Astrocyte (in vitro differentiated cells and primary cell): Measurements from ENCODE around the gene HMG20A. TPM values are rescaled to one million over a fixed set of nuclear protein-coding genes. Genes with fewer than 3 reads are reported as not detected.
"Not testable (repeated sequence)": the region's sequence is repeated elsewhere in the genome, so short reads cannot be mapped to it uniquely, and the experiment has no call there.

Experiments
- DNase-seq: peaks from one replicate; pipeline ENCODE4 v3.0.0-alpha.2; 2010; ENCODE audit warnings: low read depth
- FAIRE-seq: peaks from 2 replicates; lab custom pipeline; 2011; peaks lifted over from hg19 to GRCh38; lab: Jason Lieb, UNC
- H2AFZ ChIP-seq: 2 replicates; pipeline ENCODE4 v1.6.0; 2012; ENCODE audit warnings: low read depth, low read length, inconsistent platforms
- H3K27ac ChIP-seq: 2 replicates; pipeline ENCODE4 v1.5.1; 2011; ENCODE audit warnings: low read depth, low read length, inconsistent platforms
- H3K27me3 ChIP-seq: 2 replicates; pipeline ENCODE4 v1.6.0; 2011; ENCODE audit warnings: low read length, inconsistent platforms; ENCODE audit not compliant: insufficient read depth
- H3K36me3 ChIP-seq: 2 replicates; pipeline ENCODE4 v1.5.1; 2011; ENCODE audit warnings: low read length, inconsistent platforms; ENCODE audit not compliant: insufficient read depth
- H3K4me1 ChIP-seq: 2 replicates; pipeline ENCODE4 v1.5.1; 2011; ENCODE audit warnings: low read length, inconsistent platforms; ENCODE audit not compliant: insufficient read depth
- H3K4me2 ChIP-seq: 2 replicates; pipeline ENCODE4 v1.6.0; 2012; ENCODE audit warnings: low read length, inconsistent platforms
- H3K4me3 ChIP-seq: 2 replicates; pipeline ENCODE4 v1.5.1; 2011; ENCODE audit warnings: low read depth, mild to moderate bottlenecking, low read length, inconsistent platforms; ENCODE audit not compliant: insufficient read depth
- H3K79me2 ChIP-seq: 2 replicates; pipeline ENCODE4 v1.6.0; 2012; ENCODE audit warnings: mild to moderate bottlenecking, low read length, inconsistent platforms; ENCODE audit not compliant: insufficient read depth
- H3K9ac ChIP-seq: 2 replicates; pipeline ENCODE4 v1.6.0; 2012; ENCODE audit warnings: mild to moderate bottlenecking, low read length, inconsistent platforms
- H3K9me3 ChIP-seq: 2 replicates; pipeline ENCODE4 v1.5.1; 2012; ENCODE audit warnings: low read depth, mild to moderate bottlenecking, low read length, inconsistent platforms; ENCODE audit not compliant: insufficient read depth
- H4K20me1 ChIP-seq: 2 replicates; pipeline ENCODE4 v1.6.0; 2012; ENCODE audit warnings: low read length, inconsistent platforms; ENCODE audit not compliant: insufficient read depth
- H3K27ac Mint-ChIP-seq: one replicate; pipeline ENCODE4 v1.8.0; 2021; ENCODE audit warnings: mild to moderate bottlenecking, mixed read lengths; ENCODE audit not compliant: unreplicated experiment
- H3K27me3 Mint-ChIP-seq: one replicate; pipeline ENCODE4 v1.8.0; 2021; ENCODE audit warnings: low read depth, mixed read lengths; ENCODE audit not compliant: unreplicated experiment
- H3K36me3 Mint-ChIP-seq: one replicate; pipeline ENCODE4 v1.8.0; 2021; ENCODE audit warnings: low read depth, mixed read lengths; ENCODE audit not compliant: unreplicated experiment
- H3K4me1 Mint-ChIP-seq: one replicate; pipeline ENCODE4 v1.8.0; 2021; ENCODE audit warnings: low read depth, mixed read lengths; ENCODE audit not compliant: unreplicated experiment
- H3K4me3 Mint-ChIP-seq: one replicate; pipeline ENCODE4 v1.8.0; 2021; ENCODE audit warnings: mild to moderate bottlenecking, moderate library complexity, mixed read lengths; ENCODE audit not compliant: unreplicated experiment
- H3K9me3 Mint-ChIP-seq: one replicate; pipeline ENCODE4 v1.8.0; 2021; ENCODE audit warnings: mild to moderate bottlenecking, mixed read lengths; ENCODE audit not compliant: unreplicated experiment
- EZH2 ChIP-seq: IDR thresholded peaks from 2 replicates; pipeline ENCODE4 v1.6.1; 2012; ENCODE audit warnings: mild to moderate bottlenecking, low read length, inconsistent platforms; ENCODE audit not compliant: insufficient read depth
- total RNA-seq: library from RNA; stranded (reverse); gene quantifications from 2 replicates; pipeline ENCODE4 v1.2.1, GENCODE V29; 2021
- TF ChIP-seq, protein P1 (sequence below): IDR thresholded peaks from 2 replicates; pipeline ENCODE4 v1.5.1; 2011; ENCODE audit warnings: low read depth, mild to moderate bottlenecking, inconsistent platforms, low read length, moderate library complexity; ENCODE audit not compliant: insufficient read depth

Gene HMG20A
- total RNA-seq, 1 donor from 2014 or later = 47.4 TPM

DNA sequence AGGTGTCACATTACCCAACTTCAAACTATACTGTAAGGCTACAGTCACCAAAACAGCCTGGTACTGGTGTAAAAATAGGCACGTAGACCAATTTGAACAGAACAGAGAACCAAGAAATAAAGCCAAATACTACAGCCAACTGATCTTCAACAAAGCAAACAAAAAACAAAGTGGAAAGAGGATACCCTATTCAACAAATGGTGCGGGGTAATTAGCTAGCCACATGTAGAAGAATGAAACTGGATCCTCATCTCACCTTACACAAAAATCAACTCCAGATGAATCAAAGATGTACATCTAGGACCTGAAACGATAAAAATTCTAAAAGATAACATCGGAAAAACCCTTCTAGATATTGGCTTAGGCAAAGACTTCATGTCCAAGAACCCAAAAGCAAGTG, 13.8 kb upstream of the HMG20A start:
- Histone ChIP-seq H3K9ac (no peak overlapping the region), H3K79me2 (peaks cover 93% of the 10 kb centered on the region), H3K9me3 (no peaks in the 10 kb centered on the region), H3K4me3 (no peak overlapping the region), H3K27ac (no peak overlapping the region), H3K27me3 (no peaks in the 10 kb centered on the region), H3K4me1 (peaks cover 8% of the 10 kb centered on the region), H2AFZ (no peak overlapping the region), H3K36me3 (no peaks in the 10 kb centered on the region), H3K4me2 (no peak overlapping the region), H4K20me1 (peaks cover 80% of the 10 kb centered on the region)
- H3K36me3 Mint-ChIP-seq = peaks cover 6% of the 10 kb centered on the region
- peaks cover 4% of the 10 kb centered on the region for H3K9me3 Mint-ChIP-seq
- no peak overlapping the region for H3K27ac Mint-ChIP-seq
- H3K4me3 Mint-ChIP-seq = no peak overlapping the region
- FAIRE-seq (no peak), DNase-seq (no peak)
- H3K4me1 Mint-ChIP-seq = peaks cover 15% of the 10 kb centered on the region
- no peaks in the 10 kb centered on the region for H3K27me3 Mint-ChIP-seq
- no peak for TF ChIP-seq EZH2
- TF ChIP-seq, protein P1, sequence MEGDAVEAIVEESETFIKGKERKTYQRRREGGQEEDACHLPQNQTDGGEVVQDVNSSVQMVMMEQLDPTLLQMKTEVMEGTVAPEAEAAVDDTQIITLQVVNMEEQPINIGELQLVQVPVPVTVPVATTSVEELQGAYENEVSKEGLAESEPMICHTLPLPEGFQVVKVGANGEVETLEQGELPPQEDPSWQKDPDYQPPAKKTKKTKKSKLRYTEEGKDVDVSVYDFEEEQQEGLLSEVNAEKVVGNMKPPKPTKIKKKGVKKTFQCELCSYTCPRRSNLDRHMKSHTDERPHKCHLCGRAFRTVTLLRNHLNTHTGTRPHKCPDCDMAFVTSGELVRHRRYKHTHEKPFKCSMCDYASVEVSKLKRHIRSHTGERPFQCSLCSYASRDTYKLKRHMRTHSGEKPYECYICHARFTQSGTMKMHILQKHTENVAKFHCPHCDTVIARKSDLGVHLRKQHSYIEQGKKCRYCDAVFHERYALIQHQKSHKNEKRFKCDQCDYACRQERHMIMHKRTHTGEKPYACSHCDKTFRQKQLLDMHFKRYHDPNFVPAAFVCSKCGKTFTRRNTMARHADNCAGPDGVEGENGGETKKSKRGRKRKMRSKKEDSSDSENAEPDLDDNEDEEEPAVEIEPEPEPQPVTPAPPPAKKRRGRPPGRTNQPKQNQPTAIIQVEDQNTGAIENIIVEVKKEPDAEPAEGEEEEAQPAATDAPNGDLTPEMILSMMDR = no peak

DNA sequence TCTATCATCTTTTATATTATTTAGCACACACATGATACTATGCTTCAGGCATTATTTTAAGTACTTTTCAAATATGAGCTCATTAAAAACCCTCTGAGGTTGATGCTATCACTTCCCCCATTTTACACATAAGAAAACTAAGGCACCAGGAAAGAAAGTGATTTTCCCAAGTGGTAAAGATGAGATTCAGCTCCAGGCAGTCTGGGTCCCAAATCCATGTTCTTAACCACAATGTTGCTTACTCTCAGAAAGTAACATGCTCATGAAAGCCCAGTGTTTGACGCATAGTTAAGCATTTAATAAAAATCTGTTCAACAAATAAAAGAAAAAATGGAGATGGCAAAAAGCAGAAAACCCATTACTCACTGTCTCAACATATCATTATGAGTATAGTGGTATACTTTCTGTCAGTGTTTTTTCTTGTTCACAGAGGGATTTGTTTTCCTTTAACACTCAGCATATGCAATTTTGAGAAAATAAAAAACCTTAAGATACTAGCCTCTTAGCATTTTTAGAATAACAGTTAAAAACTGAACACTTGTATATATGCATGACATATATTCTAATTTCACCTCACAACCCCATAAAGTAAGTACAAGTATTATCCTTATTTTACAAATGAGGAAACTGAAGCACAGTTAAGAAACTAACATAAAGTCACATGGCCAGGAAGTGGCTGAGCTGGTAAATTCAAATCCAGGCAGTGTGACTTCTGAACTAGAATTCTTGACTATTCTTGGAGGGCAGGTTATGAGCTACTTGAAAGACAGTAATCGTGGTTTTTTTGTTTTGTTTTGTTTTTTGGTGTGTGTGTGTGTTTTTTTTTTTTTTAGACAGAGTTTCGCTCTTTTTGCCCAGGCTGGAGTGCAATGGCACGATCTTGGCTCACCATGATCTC, 11.2 kb upstream of the HMG20A start:
- Histone ChIP-seq H3K9me3 (no peaks in the 10 kb centered on the region), H3K27ac (no peak overlapping the region), H3K79me2 (peaks cover 100% of the 10 kb centered on the region), H3K9ac (no peak overlapping the region), H3K27me3 (no peaks in the 10 kb centered on the region), H3K4me3 (no peak overlapping the region), H2AFZ (no peak overlapping the region), H3K4me2 (no peak overlapping the region), H3K36me3 (no peaks in the 10 kb centered on the region), H4K20me1 (peaks cover 89% of the 10 kb centered on the region), H3K4me1 (no peaks in the 10 kb centered on the region)
- Mint-ChIP-seq H3K4me3 (no peak overlapping the region), H3K9me3 (peaks cover 4% of the 10 kb centered on the region), H3K4me1 (peaks cover 8% of the 10 kb centered on the region), H3K36me3 (peaks cover 6% of the 10 kb centered on the region), H3K27ac (no peak overlapping the region), H3K27me3 (no peaks in the 10 kb centered on the region)
- TF ChIP-seq, protein P1 = no peak
- TF ChIP-seq EZH2 = no peak
- no peak for FAIRE-seq
- DNase-seq = no peak

GRCh38 chr15:77410157-77410500, 10.6 kb upstream of the HMG20A start:
- not testable (repeated sequence) for H3K27me3 ChIP-seq, H3K4me3 ChIP-seq, H3K9me3 ChIP-seq, H3K4me2 ChIP-seq, H3K4me1 Mint-ChIP-seq, H3K27ac Mint-ChIP-seq, H3K9me3 Mint-ChIP-seq, H2AFZ ChIP-seq, H3K4me3 Mint-ChIP-seq, H3K4me1 ChIP-seq, FAIRE-seq, H3K27ac ChIP-seq, H3K36me3 Mint-ChIP-seq, DNase-seq, H3K36me3 ChIP-seq, H3K9ac ChIP-seq, H3K27me3 Mint-ChIP-seq
- Histone ChIP-seq H3K79me2 (peaks cover 100% of the 10 kb centered on the region), H4K20me1 (peaks cover 89% of the 10 kb centered on the region)
